CD14-positive monocyte (primary cell): Measurements from ENCODE around the gene RAPGEF6. TPM values are rescaled to one million over a fixed set of nuclear protein-coding genes. Genes with fewer than 3 reads are reported as not detected.

Experiments
- DNase-seq, 3 donors: peaks; one replicate each; pipeline ENCODE4 v3.0.0-alpha.2; 2011 to 2022
- H2AFZ ChIP-seq: 2 replicates; pipeline ENCODE4 v1.6.0; 2012; ENCODE audit warnings: mild to moderate bottlenecking, low read depth, low read length, inconsistent platforms; ENCODE audit not compliant: insufficient read depth, poor library complexity, severe bottlenecking
- H3K27ac ChIP-seq, 2 donors: 1 replicate in 1 of 2; 2 replicates in 1 of 2; pipeline ENCODE4 v1.5.1; 2012 to 2013; ENCODE audit warnings: low read length in 2 of 2, control low read depth in 1 of 2, inconsistent platforms in 1 of 2, low read depth in 1 of 2, mild to moderate bottlenecking in 1 of 2
- H3K27me3 ChIP-seq, 2 donors: one replicate each; pipeline versions ENCODE4 v1.6.0 to v1.6.1; 2011 to 2013; ENCODE audit warnings: low read length in 2 of 2; ENCODE audit not compliant: control insufficient read depth in 2 of 2, insufficient read depth in 2 of 2
- H3K36me3 ChIP-seq, 2 donors: replicated peaks in 1 of 2; 1 replicate in 1 of 2; 2 replicates in 1 of 2; pipeline versions ENCODE4 v1.5.1 to v1.6.1; 2012 to 2013; ENCODE audit warnings: low read length in 2 of 2, control low read depth in 1 of 2, inconsistent platforms in 1 of 2, mild to moderate bottlenecking in 1 of 2; ENCODE audit not compliant: insufficient read depth in 2 of 2, control insufficient read depth in 1 of 2
- H3K4me1 ChIP-seq, 2 donors: 1 replicate in 1 of 2; 2 replicates in 1 of 2; pipeline versions ENCODE4 v1.5.1 to v1.6.1; 2012 to 2013; ENCODE audit warnings: low read length in 2 of 2, control low read depth in 1 of 2, inconsistent platforms in 1 of 2, mild to moderate bottlenecking in 1 of 2, moderate library complexity in 1 of 2; ENCODE audit not compliant: insufficient read depth in 2 of 2, control insufficient read depth in 1 of 2
- H3K4me2 ChIP-seq: replicated peaks from 2 replicates; pipeline ENCODE3; 2012; ENCODE audit warnings: low read length, moderate library complexity, mild to moderate bottlenecking; ENCODE audit not compliant: poor library complexity, severe bottlenecking; ENCODE audit errors: extremely low read depth
- H3K4me3 ChIP-seq, 3 experiments: fragments of 200-600 bp in 1 of 3; sonication (generic) in 1 of 3; replicated peaks in 1 of 3; 1 replicate in 2 of 3; 2 replicates in 1 of 3; pipeline ENCODE4 v1.5.1; 2011 to 2013; ENCODE audit warnings: low read length in 3 of 3, mild to moderate bottlenecking in 3 of 3, control low read depth in 2 of 3, low read depth in 2 of 3, inconsistent platforms in 1 of 3, moderate library complexity in 1 of 3
- H3K79me2 ChIP-seq: 2 replicates; pipeline ENCODE4 v1.6.0; 2012; ENCODE audit warnings: mild to moderate bottlenecking, control low read depth, inconsistent platforms, low read length, moderate library complexity; ENCODE audit not compliant: insufficient read depth
- H3K9ac ChIP-seq: 2 replicates; pipeline ENCODE4 v1.6.0; 2017; ENCODE audit warnings: low read length, mild to moderate bottlenecking; ENCODE audit not compliant: insufficient read depth, poor library complexity, severe bottlenecking
- H3K9me3 ChIP-seq, 2 donors: replicated peaks in 1 of 2; 1 replicate in 1 of 2; 2 replicates in 1 of 2; pipeline versions ENCODE4 v1.5.1 to v1.6.1; 2012 to 2013; ENCODE audit warnings: low read length in 2 of 2, control low read depth in 1 of 2; ENCODE audit not compliant: control insufficient read depth in 1 of 2, insufficient read depth in 1 of 2
- H4K20me1 ChIP-seq: 2 replicates; pipeline ENCODE4 v1.6.0; 2012; ENCODE audit warnings: mild to moderate bottlenecking, low read length, control low read depth, moderate library complexity; ENCODE audit not compliant: insufficient read depth
- H3K27ac Mint-ChIP-seq, 7 donors: one replicate each; pipeline ENCODE4 v1.8.0; 2020; ENCODE audit warnings: mild to moderate bottlenecking in 7 of 7, mixed read lengths in 7 of 7, moderate library complexity in 6 of 7, inconsistent platforms in 2 of 7
- H3K27me3 Mint-ChIP-seq, 3 donors: one replicate each; pipeline ENCODE4 v1.8.0; 2021 to 2022; ENCODE audit warnings: low read depth in 3 of 3, mild to moderate bottlenecking in 3 of 3, mixed read lengths in 3 of 3, moderate library complexity in 3 of 3, inconsistent platforms in 1 of 3
- H3K36me3 Mint-ChIP-seq, 2 donors: one replicate each; pipeline ENCODE4 v1.8.0; 2020; ENCODE audit warnings: mixed read lengths in 2 of 2, inconsistent platforms in 1 of 2, mild to moderate bottlenecking in 1 of 2
- H3K4me1 Mint-ChIP-seq: one replicate; pipeline ENCODE4 v1.8.0; 2020; ENCODE audit warnings: mild to moderate bottlenecking, mixed read lengths
- H3K4me3 Mint-ChIP-seq, 2 donors: one replicate each; pipeline ENCODE4 v1.8.0; 2020; ENCODE audit warnings: mild to moderate bottlenecking in 2 of 2, mixed read lengths in 2 of 2, moderate library complexity in 1 of 2
- H3K9me3 Mint-ChIP-seq, 7 donors: one replicate each; pipeline ENCODE4 v1.8.0; 2020 to 2022; ENCODE audit warnings: mixed read lengths in 7 of 7, mild to moderate bottlenecking in 6 of 7, moderate library complexity in 6 of 7, inconsistent platforms in 2 of 7
- CTCF ChIP-seq: fragments of 200-600 bp; IDR thresholded peaks from one replicate; pipeline ENCODE4 v1.8.0; 2022; ENCODE audit warnings: antibody characterized with exemption, mild to moderate bottlenecking
- WGBS: methylation state at CpG from one replicate; pipeline ENCODE4 v1.1.5; 2013; ENCODE audit warnings: missing lambda C conversion rate; ENCODE audit not compliant: insufficient coverage; 5-methylcytosine and 5-hydroxymethylcytosine counted together
- intact Hi-C, 2 donors: fragments of 100-400 bp; cut with micrococcal nuclease; formaldehyde crosslinking; loops; one replicate each; pipeline versions ENCODE4 v1.15.0 to v1.15.1; 2023
- polyA plus RNA-seq, 3 donors: library from polyadenylated mRNA; depleted of rRNA in 1 of 3; unstranded in 2 of 3; stranded (reverse) in 1 of 3; fragments of 300-500 nt in 2 of 3; fragments of >200 nt in 1 of 3; fragmentation: Illumina TruSeq in 2 of 3; gene quantifications; 1 replicate in 2 of 3; 2 replicates in 1 of 3; pipeline ENCODE4 v1.2.3, GENCODE V29; 2012 to 2021

RAPGEF6 gene
- polyA plus RNA-seq, 3 donors, result 2.9 to 4.8 (median 4.8) TPM

DNA sequence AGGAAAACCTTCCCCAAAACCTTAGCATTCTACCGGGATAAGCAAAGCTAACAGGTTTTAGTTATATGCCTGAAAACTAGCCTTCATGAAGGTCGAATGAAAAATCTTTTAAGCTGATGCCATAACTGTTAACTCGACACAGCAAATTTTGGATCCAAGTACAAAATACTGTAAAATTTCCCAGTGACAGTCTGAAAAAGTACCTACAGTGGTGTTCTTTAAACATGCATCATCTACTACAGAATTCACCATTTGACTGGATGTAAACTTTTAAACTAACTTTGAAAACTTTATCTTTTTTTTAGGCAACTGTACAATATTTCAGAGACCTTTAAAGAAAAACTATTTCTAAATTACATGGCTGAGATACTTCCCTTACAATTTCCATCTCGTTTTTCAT is 791 bp downstream of the RAPGEF6 start:
- Mint-ChIP-seq H3K9me3 (no peaks in the 10 kb centered on the region), H3K4me3 (peak overlapping the region; percentile 91 to 97), H3K27ac (peak overlapping the region; percentile 99 to 100 (median 99)), H3K4me1 (peaks cover 18% of the 10 kb centered on the region), H3K27me3 (no peaks in the 10 kb centered on the region), H3K36me3 (peaks cover under 1 to 2% of the 10 kb centered on the region in 2 donors)
- peaks cover 22 to 43% of the 10 kb centered on the region in 2 donors for H3K4me1 ChIP-seq
- no peaks in the 10 kb centered on the region for H3K27me3 ChIP-seq
- DNase-seq, result peak in 1 of 3 donors; percentile 45
- H3K27ac ChIP-seq, result peak overlapping the region; percentile 90 to 99
- WGBS, result no CpG with 5 or more reads among the region's 4 CpGs
- peak overlapping the region; percentile 97 for H3K9ac ChIP-seq
- peak overlapping the region; percentile 60 to 85 (median 73) for H3K4me3 ChIP-seq
- H3K9me3 ChIP-seq, result no peaks in the 10 kb centered on the region
- intact Hi-C loops, result loop anchor here in 1 of 2 donors (2.0 kb wide), 1 partner anchor 163 kb away; the partner anchor contains the start of gene FNIP1
- peaks cover 3% of the 10 kb centered on the region for H4K20me1 ChIP-seq
- H3K36me3 ChIP-seq, result no peaks in the 10 kb centered on the region
- peaks cover 55% of the 10 kb centered on the region for H3K79me2 ChIP-seq
- H2AFZ ChIP-seq, result peak overlapping the region; percentile 82
- H3K4me2 ChIP-seq, result peak overlapping the region; percentile 74
- no peak for TF ChIP-seq CTCF

DNA sequence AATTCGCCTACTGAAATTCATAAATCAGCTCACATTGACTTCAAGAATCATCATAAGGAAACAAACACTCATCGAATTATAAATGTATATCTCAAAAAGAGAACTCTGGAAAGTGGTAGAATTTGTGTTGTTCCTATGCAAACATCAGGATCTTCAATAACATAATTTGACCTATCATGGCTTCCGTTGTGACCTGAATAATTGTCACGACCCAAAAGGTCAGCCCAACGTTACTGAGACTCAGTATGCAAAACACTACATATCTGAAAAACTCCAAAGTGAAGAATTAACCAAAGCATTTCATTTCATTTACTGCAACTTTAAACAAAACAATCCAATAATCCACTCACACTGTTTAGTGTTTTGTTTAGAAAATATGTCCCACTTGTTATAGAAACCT is 1.2 kb downstream of the RAPGEF6 start:
- no peaks in the 10 kb centered on the region for H3K9me3 ChIP-seq
- peak overlapping the region; percentile 97 for H3K9ac ChIP-seq
- H3K9me3 Mint-ChIP-seq, result no peaks in the 10 kb centered on the region
- H3K27me3 ChIP-seq, result no peaks in the 10 kb centered on the region
- H3K4me1 ChIP-seq, result peaks cover 22 to 43% of the 10 kb centered on the region in 2 donors
- TF ChIP-seq CTCF, result no peak
- H4K20me1 ChIP-seq, result peaks cover 5% of the 10 kb centered on the region
- intact Hi-C loops, result loop anchor here in 1 of 2 donors (2.0 kb wide), 1 partner anchor 163 kb away; the partner anchor contains the start of gene FNIP1
- H3K27ac Mint-ChIP-seq, result peak overlapping the region; percentile 99 to 100 (median 99)
- peak overlapping the region in 1 of 2 donors; percentile 99 for H3K27ac ChIP-seq
- H3K27me3 Mint-ChIP-seq, result no peaks in the 10 kb centered on the region
- DNase-seq, result no peak
- H3K4me3 Mint-ChIP-seq, result peak overlapping the region; percentile 91 to 97
- peak overlapping the region; percentile 60 to 85 (median 73) for H3K4me3 ChIP-seq
- peak overlapping the region; percentile 74 for H3K4me2 ChIP-seq
- peaks cover 4 to 6% of the 10 kb centered on the region in 2 donors for H3K36me3 Mint-ChIP-seq
- H2AFZ ChIP-seq, result peak overlapping the region; percentile 82
- H3K36me3 ChIP-seq, result no peaks in the 10 kb centered on the region
- no CpG with 5 or more reads among the region's 5 CpGs for WGBS
- H3K4me1 Mint-ChIP-seq, result peaks cover 21% of the 10 kb centered on the region
- peaks cover 59% of the 10 kb centered on the region for H3K79me2 ChIP-seq
